Measurements from ENCODE around the gene ADAMTS6. TPM values are rescaled to one million over a fixed set of nuclear protein-coding genes. Genes with fewer than 3 reads are reported as not detected.

ADAMTS6 gene
- total RNA-seq, 2 experiments from 2014 or later: 2.0 to 2.6 TPM

DNA sequence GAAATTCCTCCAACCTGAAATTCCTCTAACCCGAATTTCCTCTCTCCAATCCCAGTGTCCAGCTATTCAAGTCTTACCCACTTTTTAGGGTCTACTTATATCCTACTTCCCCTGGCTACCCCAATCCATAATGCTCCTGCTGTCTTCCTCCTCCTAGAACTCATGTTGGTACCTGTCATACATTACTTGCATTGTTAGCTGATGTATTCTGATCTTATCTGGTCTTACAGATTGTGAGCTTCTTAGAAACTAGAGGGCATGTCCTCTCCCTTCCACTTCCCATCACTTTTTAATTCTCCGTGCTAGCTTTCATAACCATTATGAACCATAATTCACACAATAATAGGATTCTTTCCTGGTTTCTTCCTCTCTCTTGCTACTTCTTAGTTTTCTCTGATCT, 376.9 kb downstream of the ADAMTS6 start:
- H3K9me3 ChIP-seq (ENCODE audit: control insufficient read depth in 1 of 2, insufficient read depth in 1 of 2, low read length in 2 of 2): no peaks in the 10 kb centered on the region
- Mint-ChIP-seq H3K4me1 (ENCODE audit: low read depth) (peaks cover 44% of the 10 kb centered on the region), H3K4me3 (peak overlapping the region; percentile 67), H3K36me3 (ENCODE audit: low read depth) (no peaks in the 10 kb centered on the region), H3K27ac (peak overlapping the region; percentile 7), H3K9me3 (no peaks in the 10 kb centered on the region), H3K27me3 (no peaks in the 10 kb centered on the region)
- H3K4me1 ChIP-seq (ENCODE audit: insufficient read depth, low read length): peaks cover 15% of the 10 kb centered on the region
- POLR2A ChIA-PET: interaction anchor here (0.6 kb wide), 2 partner anchors 8 to 382 kb away, joined by 3 read pairs; no protein-coding TSS in a partner anchor
- H3K27ac ChIP-seq (ENCODE audit: low read depth in 1 of 2, low read length in 2 of 2): no peak overlapping the region
- no peaks in the 10 kb centered on the region for H3K36me3 ChIP-seq (ENCODE audit: insufficient read depth, low read length)
- no peak for DNase-seq
- intact Hi-C loops (cut with DNase I, micrococcal nuclease): loop anchor here in 1 of 2 experiments (5.0 kb wide), 1 partner anchor 68 kb away; no protein-coding TSS in a partner anchor
- no peak overlapping the region for H3K4me3 ChIP-seq (ENCODE audit: low read length)
- no peak for ATAC-seq (ENCODE audit: poor library complexity)
- CTCF ChIA-PET: interaction anchor here (1.2 kb wide), 1 partner anchor 12 kb away, joined by 3 read pairs; no protein-coding TSS in a partner anchor
- no peak for TF ChIP-seq CTCF (IDR thresholded peaks at IDR 0.05)
- no peaks in the 10 kb centered on the region for H3K27me3 ChIP-seq (ENCODE audit: control insufficient read depth in 1 of 2, insufficient read depth in 2 of 2, low read length in 2 of 2)

DNA sequence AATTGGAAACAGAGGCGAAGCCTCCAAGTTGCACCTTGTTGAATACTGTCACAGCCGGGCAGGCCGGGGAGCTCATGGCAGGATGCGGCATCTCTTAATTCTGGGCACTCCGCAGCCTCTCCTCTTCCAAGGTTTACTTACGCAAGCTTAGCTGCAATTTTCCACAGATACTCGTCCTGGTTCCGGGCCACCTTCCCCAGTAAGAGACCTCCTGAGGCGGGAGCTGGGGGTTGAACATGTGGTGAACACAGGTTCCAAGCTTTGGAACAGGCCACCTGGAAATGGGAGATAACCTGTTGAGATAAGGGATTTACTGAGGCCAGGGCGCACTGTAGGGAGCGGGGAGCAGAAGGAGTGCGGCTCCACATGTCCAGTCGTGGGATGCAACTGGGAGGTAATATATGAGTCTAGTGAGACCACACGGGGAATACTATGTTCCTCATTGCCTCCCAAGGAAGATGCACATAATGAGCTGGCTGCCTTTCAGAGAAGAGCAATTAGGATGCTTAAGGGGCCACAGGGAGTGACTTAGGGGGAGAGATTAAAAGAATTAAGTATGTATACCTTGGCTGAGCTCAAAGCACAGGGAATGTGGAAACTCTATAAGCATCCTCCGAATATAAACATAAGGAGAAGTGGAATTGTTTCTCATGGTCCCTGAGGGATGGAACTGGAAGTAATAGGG, 377.8 kb downstream of the ADAMTS6 start:
- no peaks in the 10 kb centered on the region for H3K9me3 Mint-ChIP-seq
- intact Hi-C loops (cut with DNase I, micrococcal nuclease): loop anchor here (2.0 to 5.0 kb wide), 3 partner anchors 67 to 379 kb away; no protein-coding TSS in a partner anchor
- H3K36me3 Mint-ChIP-seq (ENCODE audit: low read depth): no peaks in the 10 kb centered on the region
- Histone ChIP-seq H3K9me3 (ENCODE audit: control insufficient read depth in 1 of 2, insufficient read depth in 1 of 2, low read length in 2 of 2) (no peaks in the 10 kb centered on the region), H3K27me3 (ENCODE audit: control insufficient read depth in 1 of 2, insufficient read depth in 2 of 2, low read length in 2 of 2) (no peaks in the 10 kb centered on the region), H3K27ac (ENCODE audit: low read depth in 1 of 2, low read length in 2 of 2) (peak overlapping the region; percentile 29 to 50), H3K36me3 (ENCODE audit: insufficient read depth, low read length) (no peaks in the 10 kb centered on the region), H3K4me3 (ENCODE audit: low read length) (peak overlapping the region; percentile 65), H3K4me1 (ENCODE audit: insufficient read depth, low read length) (peaks cover 15% of the 10 kb centered on the region)
- peak overlapping the region; percentile 84 for H3K4me3 Mint-ChIP-seq
- ATAC-seq (ENCODE audit: poor library complexity) (no peak), DNase-seq (no peak)
- peaks cover 44% of the 10 kb centered on the region for H3K4me1 Mint-ChIP-seq (ENCODE audit: low read depth)
- no peaks in the 10 kb centered on the region for H3K27me3 Mint-ChIP-seq
- TF ChIP-seq CTCF (IDR thresholded peaks at IDR 0.05): no peak
- H3K27ac Mint-ChIP-seq: peak overlapping the region; percentile 80
- POLR2A ChIA-PET: interaction anchor here (0.8 to 1.7 kb wide), 6 partner anchors 13 to 459 kb away, joined by 3 to 11 read pairs (median 5); partner anchors contain the start of genes ADAMTS6, CENPK and PPWD1
- CTCF ChIA-PET: interaction anchor here (0.5 to 1.6 kb wide), 8 partner anchors 13 to 379 kb away, joined by 3 to 6 read pairs (median 3); no protein-coding TSS in a partner anchor

- Histone ChIP-seq H3K27ac (ENCODE audit: low read depth in 1 of 2, low read length in 2 of 2) (peak overlapping the region; percentile 29 to 50), H3K4me1 (ENCODE audit: insufficient read depth, low read length) (peaks cover 15% of the 10 kb centered on the region), H3K36me3 (ENCODE audit: insufficient read depth, low read length) (no peaks in the 10 kb centered on the region), H3K4me3 (ENCODE audit: low read length) (peak overlapping the region; percentile 65), H3K9me3 (ENCODE audit: control insufficient read depth in 1 of 2, insufficient read depth in 1 of 2, low read length in 2 of 2) (no peaks in the 10 kb centered on the region), H3K27me3 (ENCODE audit: control insufficient read depth in 1 of 2, insufficient read depth in 2 of 2, low read length in 2 of 2) (no peaks in the 10 kb centered on the region)
- intact Hi-C loops (cut with DNase I, micrococcal nuclease): loop anchor here (2.0 to 5.0 kb wide), 3 partner anchors 66 to 380 kb away; no protein-coding TSS in a partner anchor
- POLR2A ChIA-PET: interaction anchor here (0.8 to 1.7 kb wide), 6 partner anchors 14 to 460 kb away, joined by 3 to 11 read pairs (median 5); partner anchors contain the start of genes ADAMTS6, CENPK and PPWD1
- Mint-ChIP-seq H3K27me3 (no peaks in the 10 kb centered on the region), H3K36me3 (ENCODE audit: low read depth) (no peaks in the 10 kb centered on the region), H3K9me3 (no peaks in the 10 kb centered on the region), H3K27ac (peak overlapping the region; percentile 80), H3K4me1 (ENCODE audit: low read depth) (peaks cover 44% of the 10 kb centered on the region), H3K4me3 (peak overlapping the region; percentile 84)
- CTCF ChIA-PET: interaction anchor here (0.7 to 1.6 kb wide), 6 partner anchors 33 to 380 kb away, joined by 3 to 6 read pairs (median 3); no protein-coding TSS in a partner anchor
- peak; percentile 12 to 82 (median 37) for DNase-seq
- TF ChIP-seq CTCF (IDR thresholded peaks at IDR 0.05): peak; percentile 17
- peak; percentile 72 for ATAC-seq (ENCODE audit: poor library complexity)
Observed at GRCh38 chr5:65102976-65103711, 378.6 kb downstream of the ADAMTS6 start.

All from CD4-positive, alpha-beta T cell (primary cell).